DOHH2 (cell line): ENCODE results near the gene PPL.

ENCODE experiments used
- EZH2phosphoT487 ChIP-seq: fragments of 200-600 bp; sonication (generic); IDR thresholded peaks from 2 replicates; pipeline ENCODE4 v1.6.1; 2017; ENCODE audit warnings: borderline replicate concordance, mild to moderate bottlenecking, antibody characterized with exemption, low read length, moderate library complexity, mixed read lengths
- TF ChIP-seq, protein P1 (sequence below): fragments of 200-600 bp; sonication (generic); IDR thresholded peaks from one replicate; pipeline ENCODE4 v1.5.1; 2014; ENCODE audit warnings: antibody characterized with exemption, mild to moderate bottlenecking, low read depth, low read length; ENCODE audit not compliant: poor library complexity, severe bottlenecking

DNA sequence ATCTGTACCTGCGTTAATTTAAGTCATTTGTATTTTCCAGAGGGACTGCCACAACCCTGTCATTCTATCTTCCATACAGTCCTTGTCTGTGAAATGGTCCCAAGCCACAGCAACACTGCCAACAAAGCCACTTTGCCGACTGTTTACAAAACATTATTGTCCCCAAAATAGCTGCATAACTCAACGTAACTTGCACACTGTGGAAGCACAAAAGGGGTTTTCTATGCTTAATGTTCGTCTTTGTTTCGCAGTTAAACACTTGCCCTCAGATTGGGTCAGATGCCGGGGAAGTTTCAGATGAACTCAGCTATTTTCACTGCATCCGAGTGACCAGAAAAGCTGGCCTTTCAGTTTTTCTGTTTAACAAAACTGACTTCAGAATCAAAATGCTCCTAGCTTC, 25.8 kb upstream of the PPL start:
- TF ChIP-seq, protein P1, sequence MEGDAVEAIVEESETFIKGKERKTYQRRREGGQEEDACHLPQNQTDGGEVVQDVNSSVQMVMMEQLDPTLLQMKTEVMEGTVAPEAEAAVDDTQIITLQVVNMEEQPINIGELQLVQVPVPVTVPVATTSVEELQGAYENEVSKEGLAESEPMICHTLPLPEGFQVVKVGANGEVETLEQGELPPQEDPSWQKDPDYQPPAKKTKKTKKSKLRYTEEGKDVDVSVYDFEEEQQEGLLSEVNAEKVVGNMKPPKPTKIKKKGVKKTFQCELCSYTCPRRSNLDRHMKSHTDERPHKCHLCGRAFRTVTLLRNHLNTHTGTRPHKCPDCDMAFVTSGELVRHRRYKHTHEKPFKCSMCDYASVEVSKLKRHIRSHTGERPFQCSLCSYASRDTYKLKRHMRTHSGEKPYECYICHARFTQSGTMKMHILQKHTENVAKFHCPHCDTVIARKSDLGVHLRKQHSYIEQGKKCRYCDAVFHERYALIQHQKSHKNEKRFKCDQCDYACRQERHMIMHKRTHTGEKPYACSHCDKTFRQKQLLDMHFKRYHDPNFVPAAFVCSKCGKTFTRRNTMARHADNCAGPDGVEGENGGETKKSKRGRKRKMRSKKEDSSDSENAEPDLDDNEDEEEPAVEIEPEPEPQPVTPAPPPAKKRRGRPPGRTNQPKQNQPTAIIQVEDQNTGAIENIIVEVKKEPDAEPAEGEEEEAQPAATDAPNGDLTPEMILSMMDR: no peak
- no peak for TF ChIP-seq EZH2phosphoT487
